ENCODE results near the gene MBLAC1.

GRCh38 chr7:100090527-100091410 is 36.0 kb upstream of the MBLAC1 start:
- no peak for TF ChIP-seq CTCF (IDR thresholded peaks at IDR 0.05)
- TF ChIP-seq MAX (CRISPR knock-in tag; IDR thresholded peaks at IDR 0.05) = no peak
- no peak for TF ChIP-seq ATF2 (CRISPR knock-in tag; IDR thresholded peaks at IDR 0.05; ENCODE audit: borderline replicate concordance, low read depth)
- TF ChIP-seq ZNF512 (CRISPR knock-in tag; IDR thresholded peaks at IDR 0.05; ENCODE audit: borderline replicate concordance) = no peak
- TF ChIP-seq FOXK1 (CRISPR knock-in tag; IDR thresholded peaks at IDR 0.05) = no peak
- no peak for TF ChIP-seq ESRRA (CRISPR knock-in tag; IDR thresholded peaks at IDR 0.05; ENCODE audit: borderline replicate concordance)
- no peak for TF ChIP-seq FOXJ3 (CRISPR knock-in tag; IDR thresholded peaks at IDR 0.05; ENCODE audit: borderline replicate concordance)
- no peak for TF ChIP-seq ETV6 (CRISPR knock-in tag; IDR thresholded peaks at IDR 0.05)
- TF ChIP-seq USF1 (CRISPR knock-in tag; IDR thresholded peaks at IDR 0.05) = no peak
- TF ChIP-seq ZNF423 (CRISPR knock-in tag; IDR thresholded peaks at IDR 0.05) = no peak
- no peak for TF ChIP-seq TEAD4 (CRISPR knock-in tag; IDR thresholded peaks at IDR 0.05)
- TF ChIP-seq TP53 (CRISPR knock-in tag; IDR thresholded peaks at IDR 0.05) = no peak
